Panc1 (cell line): ENCODE results near the gene ADAM12. TPM values are rescaled to one million over a fixed set of nuclear protein-coding genes. Genes with fewer than 3 reads are reported as not detected.

Experiments used
- ATAC-seq: fragments of 200-7000 bp; cut with Tn5 transposase; 2 replicates; pipeline ENCODE4 v1.9.1; 2020; ENCODE audit warnings: mild to moderate bottlenecking, moderate library complexity
- BruUV-seq: library from RNA; stranded (reverse); fragments of 400-500 nt; replicated peaks from 2 replicates; lab custom pipeline; 2021; lab: Mats Ljungman, UMichigan
- CTCF ChIA-PET: fragments of 300-600 bp; sonication (Branson Sonifier 250); formaldehyde crosslinking; loops from one replicate; lab custom pipeline; 2022; ENCODE audit warnings: antibody characterized with exemption; lab: Charles Lee
- POLR2A ChIA-PET: fragments of 300-600 bp; sonication (Branson Sonifier 250); formaldehyde crosslinking; loops from one replicate; lab custom pipeline; 2022; ENCODE audit warnings: antibody characterized with exemption; lab: Charles Lee
- DNase-seq: peaks from one replicate; pipeline ENCODE4 v3.0.0-alpha.2; 2010; ENCODE audit warnings: low read depth, low spot score
- H3K27ac ChIP-seq: 2 replicates; pipeline ENCODE4 v1.5.1; 2011; ENCODE audit warnings: mild to moderate bottlenecking, low read length, inconsistent platforms
- H3K27me3 ChIP-seq: fragments of 200-500 bp; sonication (Bioruptor generic); 2 replicates; pipeline ENCODE4 v1.6.0; 2014; ENCODE audit warnings: low read length, inconsistent platforms; ENCODE audit not compliant: control insufficient read depth, insufficient read depth
- H3K36me3 ChIP-seq: fragments of 200-500 bp; sonication (Bioruptor generic); 2 replicates; pipeline ENCODE4 v1.5.1; 2014; ENCODE audit warnings: inconsistent platforms, mild to moderate bottlenecking, low read length, moderate library complexity; ENCODE audit not compliant: control insufficient read depth, insufficient read depth
- H3K4me1 ChIP-seq: 2 replicates; pipeline ENCODE4 v1.5.1; 2011; ENCODE audit warnings: inconsistent platforms, mild to moderate bottlenecking, low read length, moderate library complexity; ENCODE audit not compliant: control insufficient read depth, insufficient read depth
- H3K4me3 ChIP-seq, 2 experiments: 2 replicates each; pipeline ENCODE4 v1.5.1; 2011 to 2012; ENCODE audit warnings: low read depth in 2 of 2, low read length in 2 of 2, mild to moderate bottlenecking in 2 of 2, inconsistent platforms in 1 of 2, moderate library complexity in 1 of 2
- H3K9me3 ChIP-seq: fragments of 200-500 bp; sonication (Bioruptor generic); 2 replicates; pipeline ENCODE4 v1.5.1; 2014; ENCODE audit warnings: low read depth, mild to moderate bottlenecking, inconsistent platforms, low read length, moderate library complexity; ENCODE audit not compliant: control insufficient read depth, insufficient read depth
- POLR2AphosphoS5 ChIP-seq: IDR thresholded peaks from 2 replicates; pipeline ENCODE4 v1.6.1; 2012; ENCODE audit warnings: mild to moderate bottlenecking, low read depth, low read length, moderate library complexity
- SIN3A ChIP-seq: IDR thresholded peaks from 2 replicates; pipeline ENCODE4 v1.6.1; 2012; ENCODE audit warnings: low read depth, mild to moderate bottlenecking, low read length, moderate library complexity, borderline replicate concordance; ENCODE audit not compliant: insufficient read depth
- TCF7L2 ChIP-seq: IDR thresholded peaks from 2 replicates; pipeline ENCODE4 v1.6.1; 2011; ENCODE audit warnings: mild to moderate bottlenecking, low read depth, low read length, inconsistent platforms
- in situ Hi-C: cut with HindIII; loops from 2 replicates; pipeline ENCODE4 v1.10.0; 2016; ENCODE audit warnings: low sequenced_read_pairs, low pct_unique_long_range_greater_than_20kb
- intact Hi-C: fragments of 100-400 bp; cut with micrococcal nuclease; formaldehyde crosslinking; loops from one replicate; pipeline ENCODE4 v1.10.0; 2022; ENCODE audit not compliant: unreplicated experiment
- total RNA-seq: library from RNA; stranded (reverse); gene quantifications from one replicate; pipeline ENCODE4 v1.2.1, GENCODE V29; 2021; ENCODE audit not compliant: unreplicated experiment
- TF ChIP-seq, protein P1 (sequence below), 2 experiments: IDR thresholded peaks; 2 replicates each; pipeline ENCODE4 v1.6.1; 2011 to 2012; ENCODE audit warnings: low read depth in 2 of 2, control low read depth in 1 of 2, low read length in 1 of 2, mild to moderate bottlenecking in 1 of 2, moderate library complexity in 1 of 2; ENCODE audit not compliant: insufficient read depth in 1 of 2
- TF ChIP-seq, protein P2 (sequence below): fragments of 450-650 bp; IDR thresholded peaks from 2 replicates; pipeline ENCODE4 v1.5.1; 2017; ENCODE audit warnings: mild to moderate bottlenecking

ADAM12 gene
- total RNA-seq, 1 experiment from 2014 or later: 0.10 TPM

DNA sequence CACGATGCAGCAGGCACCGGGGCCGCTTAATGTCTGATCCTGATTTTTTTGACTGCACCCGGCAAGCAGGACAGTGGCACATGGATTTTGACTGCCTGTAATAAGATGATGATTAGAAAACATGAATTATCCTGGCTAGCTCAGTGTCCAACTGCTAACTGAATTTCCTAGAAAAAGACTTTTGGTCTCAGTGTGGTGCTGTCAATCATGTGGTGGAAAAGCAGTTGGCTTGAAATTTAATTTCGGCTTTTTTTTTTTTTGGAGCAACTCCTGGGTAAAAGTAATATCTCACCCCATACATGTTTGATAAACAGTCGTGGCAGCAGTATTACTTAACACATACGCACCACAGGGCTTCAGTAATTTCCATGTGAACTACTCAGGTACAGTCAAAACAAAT, 264.2 kb downstream of the ADAM12 start:
- H3K4me1 ChIP-seq: no peaks in the 10 kb centered on the region
- in situ Hi-C loops (no loop called here), intact Hi-C loops (no loop called here)
- BruUV-seq: no TSS peak
- DNase-seq: no peak
- CTCF ChIA-PET: no interaction called here
- POLR2A ChIA-PET: no interaction called here
- no peaks in the 10 kb centered on the region for H3K36me3 ChIP-seq
- TF ChIP-seq, protein P1, sequence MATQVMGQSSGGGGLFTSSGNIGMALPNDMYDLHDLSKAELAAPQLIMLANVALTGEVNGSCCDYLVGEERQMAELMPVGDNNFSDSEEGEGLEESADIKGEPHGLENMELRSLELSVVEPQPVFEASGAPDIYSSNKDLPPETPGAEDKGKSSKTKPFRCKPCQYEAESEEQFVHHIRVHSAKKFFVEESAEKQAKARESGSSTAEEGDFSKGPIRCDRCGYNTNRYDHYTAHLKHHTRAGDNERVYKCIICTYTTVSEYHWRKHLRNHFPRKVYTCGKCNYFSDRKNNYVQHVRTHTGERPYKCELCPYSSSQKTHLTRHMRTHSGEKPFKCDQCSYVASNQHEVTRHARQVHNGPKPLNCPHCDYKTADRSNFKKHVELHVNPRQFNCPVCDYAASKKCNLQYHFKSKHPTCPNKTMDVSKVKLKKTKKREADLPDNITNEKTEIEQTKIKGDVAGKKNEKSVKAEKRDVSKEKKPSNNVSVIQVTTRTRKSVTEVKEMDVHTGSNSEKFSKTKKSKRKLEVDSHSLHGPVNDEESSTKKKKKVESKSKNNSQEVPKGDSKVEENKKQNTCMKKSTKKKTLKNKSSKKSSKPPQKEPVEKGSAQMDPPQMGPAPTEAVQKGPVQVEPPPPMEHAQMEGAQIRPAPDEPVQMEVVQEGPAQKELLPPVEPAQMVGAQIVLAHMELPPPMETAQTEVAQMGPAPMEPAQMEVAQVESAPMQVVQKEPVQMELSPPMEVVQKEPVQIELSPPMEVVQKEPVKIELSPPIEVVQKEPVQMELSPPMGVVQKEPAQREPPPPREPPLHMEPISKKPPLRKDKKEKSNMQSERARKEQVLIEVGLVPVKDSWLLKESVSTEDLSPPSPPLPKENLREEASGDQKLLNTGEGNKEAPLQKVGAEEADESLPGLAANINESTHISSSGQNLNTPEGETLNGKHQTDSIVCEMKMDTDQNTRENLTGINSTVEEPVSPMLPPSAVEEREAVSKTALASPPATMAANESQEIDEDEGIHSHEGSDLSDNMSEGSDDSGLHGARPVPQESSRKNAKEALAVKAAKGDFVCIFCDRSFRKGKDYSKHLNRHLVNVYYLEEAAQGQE (IDR thresholded peaks at IDR 0.05; ENCODE audit: insufficient read depth in 1 of 2, low read depth in 2 of 2, low read length in 1 of 2): no peak
- TF ChIP-seq POLR2AphosphoS5 (no peak), TCF7L2 (no peak), SIN3A (no peak)
- TF ChIP-seq, protein P2, sequence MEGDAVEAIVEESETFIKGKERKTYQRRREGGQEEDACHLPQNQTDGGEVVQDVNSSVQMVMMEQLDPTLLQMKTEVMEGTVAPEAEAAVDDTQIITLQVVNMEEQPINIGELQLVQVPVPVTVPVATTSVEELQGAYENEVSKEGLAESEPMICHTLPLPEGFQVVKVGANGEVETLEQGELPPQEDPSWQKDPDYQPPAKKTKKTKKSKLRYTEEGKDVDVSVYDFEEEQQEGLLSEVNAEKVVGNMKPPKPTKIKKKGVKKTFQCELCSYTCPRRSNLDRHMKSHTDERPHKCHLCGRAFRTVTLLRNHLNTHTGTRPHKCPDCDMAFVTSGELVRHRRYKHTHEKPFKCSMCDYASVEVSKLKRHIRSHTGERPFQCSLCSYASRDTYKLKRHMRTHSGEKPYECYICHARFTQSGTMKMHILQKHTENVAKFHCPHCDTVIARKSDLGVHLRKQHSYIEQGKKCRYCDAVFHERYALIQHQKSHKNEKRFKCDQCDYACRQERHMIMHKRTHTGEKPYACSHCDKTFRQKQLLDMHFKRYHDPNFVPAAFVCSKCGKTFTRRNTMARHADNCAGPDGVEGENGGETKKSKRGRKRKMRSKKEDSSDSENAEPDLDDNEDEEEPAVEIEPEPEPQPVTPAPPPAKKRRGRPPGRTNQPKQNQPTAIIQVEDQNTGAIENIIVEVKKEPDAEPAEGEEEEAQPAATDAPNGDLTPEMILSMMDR: no peak
- ATAC-seq: no peak
- no peak overlapping the region for H3K4me3 ChIP-seq
- H3K9me3 ChIP-seq: no peaks in the 10 kb centered on the region
- H3K27ac ChIP-seq: no peak overlapping the region
- H3K27me3 ChIP-seq: no peaks in the 10 kb centered on the region

DNA sequence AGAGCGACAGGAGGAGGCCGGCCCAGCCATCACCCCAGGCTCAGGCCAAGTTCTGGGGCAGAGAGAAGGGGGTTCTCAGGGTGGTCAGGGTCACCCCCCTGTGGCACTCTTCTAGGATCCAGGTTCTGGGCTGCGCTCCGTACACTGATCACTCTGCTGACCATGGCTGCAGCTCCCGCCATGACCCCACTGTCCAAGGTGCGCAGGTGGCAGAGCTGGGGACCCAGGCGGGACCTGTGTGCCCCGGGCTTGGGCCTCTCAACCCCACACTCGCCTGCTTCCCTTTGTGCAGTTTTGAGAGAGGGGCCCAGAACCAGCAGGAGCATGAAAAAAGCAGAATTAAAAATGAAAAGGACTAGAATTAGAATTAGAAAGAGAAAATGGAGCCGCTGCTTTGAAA, 264.8 kb downstream of the ADAM12 start:
- Histone ChIP-seq H3K27ac (no peak overlapping the region), H3K9me3 (no peaks in the 10 kb centered on the region), H3K4me3 (no peak overlapping the region), H3K36me3 (no peaks in the 10 kb centered on the region), H3K27me3 (no peaks in the 10 kb centered on the region), H3K4me1 (no peaks in the 10 kb centered on the region)
- ChIA-PET CTCF (no interaction called here), POLR2A (no interaction called here)
- BruUV-seq: no TSS peak
- in situ Hi-C loops (no loop called here), intact Hi-C loops (no loop called here)
- ATAC-seq: no peak
- no peak for DNase-seq
- no peak for TF ChIP-seq TCF7L2
- TF ChIP-seq, protein P1 (IDR thresholded peaks at IDR 0.05; ENCODE audit: insufficient read depth in 1 of 2, low read depth in 2 of 2, low read length in 1 of 2): no peak
